ENCODE data around the gene IGFBP1. TPM values are rescaled to one million over a fixed set of nuclear protein-coding genes. Genes with fewer than 3 reads are reported as not detected.

The IGFBP1 gene
- polyA plus RNA-seq, 2 of the 4 experiments (the other 2 are of a cell fraction): 4.4 to 8.4 TPM

DNA sequence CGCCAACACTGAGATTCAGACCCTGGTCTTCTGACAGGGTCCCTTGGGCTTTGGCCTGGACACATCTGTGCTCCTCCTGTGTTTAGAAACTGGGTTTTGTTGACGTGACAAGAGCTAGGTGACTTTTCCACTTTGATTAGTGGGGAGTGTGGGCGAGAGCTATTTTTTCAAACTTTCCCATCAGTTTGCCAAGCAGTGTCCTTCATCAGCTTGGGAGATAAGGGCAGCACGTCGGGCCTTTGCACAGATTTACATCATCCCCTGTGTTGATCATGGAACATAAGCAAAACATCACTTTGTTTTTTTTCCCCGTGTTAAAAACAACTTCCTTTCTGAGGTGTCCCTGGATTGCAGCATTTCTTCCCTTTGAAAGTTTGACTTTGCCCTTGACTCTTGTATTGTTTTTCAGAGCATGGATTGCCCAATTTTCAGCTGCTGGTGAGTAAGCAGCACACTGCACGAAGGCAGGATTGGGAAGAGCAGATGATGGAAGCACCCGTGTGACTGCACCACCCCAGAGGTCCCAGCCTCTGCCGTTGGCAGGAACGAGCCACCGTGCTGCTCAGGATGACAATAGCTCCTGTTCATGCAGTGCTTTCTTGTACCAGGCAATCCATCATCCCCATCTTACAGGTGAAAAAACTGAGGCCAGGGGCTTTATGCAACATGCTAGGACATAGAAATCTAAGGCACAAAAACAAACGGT, 6.4 kb upstream of the IGFBP1 start (continued):
- TF ChIP-seq RCOR1 (IDR thresholded peaks at IDR 0.05; ENCODE audit: low read depth, low read length) (no peak), EHMT2 (IDR thresholded peaks at IDR 0.05; ENCODE audit: low read depth) (no peak), JUNB (IDR thresholded peaks at IDR 0.05) (peak; percentile 84), RAD21 (conservative IDR thresholded peaks at IDR 0.05 in 1 of 2, IDR thresholded peaks at IDR 0.05 in 1 of 2) (peak in 1 of 2 experiments; percentile 22; a peak in 1 of 5 replicates), KDM5A (IDR thresholded peaks at IDR 0.05) (no peak), ESRRA (IDR thresholded peaks at IDR 0.05; ENCODE audit: borderline replicate concordance, low read length) (peak; percentile 35; the same call in 1 of the 2 replicates), NFE2L2 (conservative IDR thresholded peaks at IDR 0.05; ENCODE audit: low read length) (no peak), NR3C1 (IDR thresholded peaks at IDR 0.05) (no peak), BHLHE40 (IDR thresholded peaks at IDR 0.05; ENCODE audit: low read depth, low read length) (no peak), SMC3 (IDR thresholded peaks at IDR 0.05) (no peak), FOXS1 (CRISPR knock-in tag; IDR thresholded peaks at IDR 0.05) (no peak), GATA3 (IDR thresholded peaks at IDR 0.05; ENCODE audit: borderline replicate concordance) (no peak), JUN (IDR thresholded peaks at IDR 0.05) (peak; percentile 73 to 85; a peak in 4 of 5 replicates), POLR2A (IDR thresholded peaks at IDR 0.05; ENCODE audit: low read length) (no peak), CHD2 (IDR thresholded peaks at IDR 0.05; ENCODE audit: low read length, partially characterized antibody) (no peak), EHF (CRISPR knock-in tag; IDR thresholded peaks at IDR 0.05) (no peak), TP53 (CRISPR knock-in tag; IDR thresholded peaks at IDR 0.05) (no peak), FOSL2 (IDR thresholded peaks at IDR 0.05) (peak; percentile 74), FOSL2 (CRISPR knock-in tag; IDR thresholded peaks at IDR 0.05) (peak; percentile 76), ZFP36 (IDR thresholded peaks at IDR 0.05; ENCODE audit: borderline replicate concordance, partially characterized antibody) (no peak), MAZ (IDR thresholded peaks at IDR 0.05; ENCODE audit: borderline replicate concordance, low read depth, low read length) (no peak), HOXA7 (CRISPR knock-in tag; IDR thresholded peaks at IDR 0.05) (no peak), MYC (IDR thresholded peaks at IDR 0.05; ENCODE audit: borderline replicate concordance, low read length) (no peak)
- TF ChIP-seq, protein P1, sequence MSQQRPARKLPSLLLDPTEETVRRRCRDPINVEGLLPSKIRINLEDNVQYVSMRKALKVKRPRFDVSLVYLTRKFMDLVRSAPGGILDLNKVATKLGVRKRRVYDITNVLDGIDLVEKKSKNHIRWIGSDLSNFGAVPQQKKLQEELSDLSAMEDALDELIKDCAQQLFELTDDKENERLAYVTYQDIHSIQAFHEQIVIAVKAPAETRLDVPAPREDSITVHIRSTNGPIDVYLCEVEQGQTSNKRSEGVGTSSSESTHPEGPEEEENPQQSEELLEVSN (IDR thresholded peaks at IDR 0.05; ENCODE audit: borderline replicate concordance, low read depth): no peak
- TF ChIP-seq, protein P2, sequence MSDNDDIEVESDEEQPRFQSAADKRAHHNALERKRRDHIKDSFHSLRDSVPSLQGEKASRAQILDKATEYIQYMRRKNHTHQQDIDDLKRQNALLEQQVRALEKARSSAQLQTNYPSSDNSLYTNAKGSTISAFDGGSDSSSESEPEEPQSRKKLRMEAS (IDR thresholded peaks at IDR 0.05): no peak
- TF ChIP-seq, protein P3, sequence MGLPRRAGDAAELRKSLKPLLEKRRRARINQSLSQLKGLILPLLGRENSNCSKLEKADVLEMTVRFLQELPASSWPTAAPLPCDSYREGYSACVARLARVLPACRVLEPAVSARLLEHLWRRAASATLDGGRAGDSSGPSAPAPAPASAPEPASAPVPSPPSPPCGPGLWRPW (IDR thresholded peaks at IDR 0.05): peak; percentile 90; the same call in 1 of the 2 replicates
- TF ChIP-seq, protein P4, sequence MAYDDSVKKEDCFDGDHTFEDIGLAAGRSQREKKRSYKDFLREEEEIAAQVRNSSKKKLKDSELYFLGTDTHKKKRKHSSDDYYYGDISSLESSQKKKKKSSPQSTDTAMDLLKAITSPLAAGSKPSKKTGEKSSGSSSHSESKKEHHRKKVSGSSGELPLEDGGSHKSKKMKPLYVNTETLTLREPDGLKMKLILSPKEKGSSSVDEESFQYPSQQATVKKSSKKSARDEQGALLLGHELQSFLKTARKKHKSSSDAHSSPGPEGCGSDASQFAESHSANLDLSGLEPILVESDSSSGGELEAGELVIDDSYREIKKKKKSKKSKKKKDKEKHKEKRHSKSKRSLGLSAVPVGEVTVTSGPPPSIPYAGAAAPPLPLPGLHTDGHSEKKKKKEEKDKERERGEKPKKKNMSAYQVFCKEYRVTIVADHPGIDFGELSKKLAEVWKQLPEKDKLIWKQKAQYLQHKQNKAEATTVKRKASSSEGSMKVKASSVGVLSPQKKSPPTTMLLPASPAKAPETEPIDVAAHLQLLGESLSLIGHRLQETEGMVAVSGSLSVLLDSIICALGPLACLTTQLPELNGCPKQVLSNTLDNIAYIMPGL (CRISPR knock-in tag; IDR thresholded peaks at IDR 0.05; ENCODE audit: borderline replicate concordance): no peak

DNA sequence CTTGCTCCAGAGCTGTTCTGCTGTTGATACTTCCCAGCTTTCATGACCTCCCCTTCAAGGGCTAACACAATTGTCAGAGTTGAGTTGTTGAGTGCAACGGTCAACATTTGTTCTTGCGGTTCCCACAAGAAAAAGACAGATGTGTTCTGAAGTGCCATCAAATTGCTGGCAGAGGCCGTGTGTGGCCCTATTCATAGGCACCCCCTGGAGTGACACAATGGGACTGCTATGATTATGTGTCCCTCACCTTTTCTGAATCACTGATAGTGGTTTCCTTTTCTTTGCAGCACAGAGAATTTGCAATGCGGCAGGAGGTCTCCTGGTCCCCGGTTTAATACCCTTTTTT, 5.8 kb upstream of the IGFBP1 start:
- H3K4me2 ChIP-seq: peak overlapping the region; percentile 71
- peaks cover 63% of the 10 kb centered on the region for H3K4me1 ChIP-seq
- TF ChIP-seq JUN (IDR thresholded peaks at IDR 0.05) (no peak), CHD4 (IDR thresholded peaks at IDR 0.05; ENCODE audit: borderline replicate concordance) (no peak), ZFP36 (IDR thresholded peaks at IDR 0.05; ENCODE audit: borderline replicate concordance, partially characterized antibody) (no peak), SMC3 (IDR thresholded peaks at IDR 0.05) (no peak), POLR2A (IDR thresholded peaks at IDR 0.05; ENCODE audit: low read length) (no peak), TFCP2L1 (CRISPR knock-in tag; IDR thresholded peaks at IDR 0.05) (no peak), TP53 (CRISPR knock-in tag; IDR thresholded peaks at IDR 0.05) (no peak), RNF2 (IDR thresholded peaks at IDR 0.05; ENCODE audit: borderline replicate concordance, low read depth) (no peak), CBX8 (IDR thresholded peaks at IDR 0.05) (no peak), SREBF2 (IDR thresholded peaks at IDR 0.05) (no peak), HDAC2 (IDR thresholded peaks at IDR 0.05) (no peak)
- TF ChIP-seq, protein P5, sequence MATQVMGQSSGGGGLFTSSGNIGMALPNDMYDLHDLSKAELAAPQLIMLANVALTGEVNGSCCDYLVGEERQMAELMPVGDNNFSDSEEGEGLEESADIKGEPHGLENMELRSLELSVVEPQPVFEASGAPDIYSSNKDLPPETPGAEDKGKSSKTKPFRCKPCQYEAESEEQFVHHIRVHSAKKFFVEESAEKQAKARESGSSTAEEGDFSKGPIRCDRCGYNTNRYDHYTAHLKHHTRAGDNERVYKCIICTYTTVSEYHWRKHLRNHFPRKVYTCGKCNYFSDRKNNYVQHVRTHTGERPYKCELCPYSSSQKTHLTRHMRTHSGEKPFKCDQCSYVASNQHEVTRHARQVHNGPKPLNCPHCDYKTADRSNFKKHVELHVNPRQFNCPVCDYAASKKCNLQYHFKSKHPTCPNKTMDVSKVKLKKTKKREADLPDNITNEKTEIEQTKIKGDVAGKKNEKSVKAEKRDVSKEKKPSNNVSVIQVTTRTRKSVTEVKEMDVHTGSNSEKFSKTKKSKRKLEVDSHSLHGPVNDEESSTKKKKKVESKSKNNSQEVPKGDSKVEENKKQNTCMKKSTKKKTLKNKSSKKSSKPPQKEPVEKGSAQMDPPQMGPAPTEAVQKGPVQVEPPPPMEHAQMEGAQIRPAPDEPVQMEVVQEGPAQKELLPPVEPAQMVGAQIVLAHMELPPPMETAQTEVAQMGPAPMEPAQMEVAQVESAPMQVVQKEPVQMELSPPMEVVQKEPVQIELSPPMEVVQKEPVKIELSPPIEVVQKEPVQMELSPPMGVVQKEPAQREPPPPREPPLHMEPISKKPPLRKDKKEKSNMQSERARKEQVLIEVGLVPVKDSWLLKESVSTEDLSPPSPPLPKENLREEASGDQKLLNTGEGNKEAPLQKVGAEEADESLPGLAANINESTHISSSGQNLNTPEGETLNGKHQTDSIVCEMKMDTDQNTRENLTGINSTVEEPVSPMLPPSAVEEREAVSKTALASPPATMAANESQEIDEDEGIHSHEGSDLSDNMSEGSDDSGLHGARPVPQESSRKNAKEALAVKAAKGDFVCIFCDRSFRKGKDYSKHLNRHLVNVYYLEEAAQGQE (IDR thresholded peaks at IDR 0.05): no peak

More for the DNA sequence above, 5.8 kb upstream of the IGFBP1 start:
- Histone ChIP-seq H3K4me3 (no peak overlapping the region), H3K27ac (peak overlapping the region; percentile 86 to 89), H3K9me3 (peaks cover 14% of the 10 kb centered on the region; the same call in 2 of the 3 replicates)
- FAIRE-seq: no peak
- CTCF ChIA-PET: interaction anchor here (1.3 to 7.8 kb wide), 6 partner anchors 8 to 1299 kb away, joined by 3 to 51 read pairs (median 5); partner anchors contain the start of gene IGFBP3
- ATAC-seq: no peak
- POLR2A ChIA-PET: no interaction called here
- WGBS (ENCODE audit: missing lambda C conversion rate): 75% methylated on average over 5 of the region's 5 CpGs
- DNase-seq (ENCODE audit: low read depth in 1 of 2, low spot score in 1 of 2): no peak
